Raji (cell line): ENCODE data around the gene RTP5.

Source experiments
- POLR2A ChIP-seq: IDR thresholded peaks from 2 replicates; pipeline ENCODE4 v1.6.1; 2011; ENCODE audit warnings: low read depth, low read length, control low read depth; ENCODE audit not compliant: insufficient read depth

RTP5 gene

DNA sequence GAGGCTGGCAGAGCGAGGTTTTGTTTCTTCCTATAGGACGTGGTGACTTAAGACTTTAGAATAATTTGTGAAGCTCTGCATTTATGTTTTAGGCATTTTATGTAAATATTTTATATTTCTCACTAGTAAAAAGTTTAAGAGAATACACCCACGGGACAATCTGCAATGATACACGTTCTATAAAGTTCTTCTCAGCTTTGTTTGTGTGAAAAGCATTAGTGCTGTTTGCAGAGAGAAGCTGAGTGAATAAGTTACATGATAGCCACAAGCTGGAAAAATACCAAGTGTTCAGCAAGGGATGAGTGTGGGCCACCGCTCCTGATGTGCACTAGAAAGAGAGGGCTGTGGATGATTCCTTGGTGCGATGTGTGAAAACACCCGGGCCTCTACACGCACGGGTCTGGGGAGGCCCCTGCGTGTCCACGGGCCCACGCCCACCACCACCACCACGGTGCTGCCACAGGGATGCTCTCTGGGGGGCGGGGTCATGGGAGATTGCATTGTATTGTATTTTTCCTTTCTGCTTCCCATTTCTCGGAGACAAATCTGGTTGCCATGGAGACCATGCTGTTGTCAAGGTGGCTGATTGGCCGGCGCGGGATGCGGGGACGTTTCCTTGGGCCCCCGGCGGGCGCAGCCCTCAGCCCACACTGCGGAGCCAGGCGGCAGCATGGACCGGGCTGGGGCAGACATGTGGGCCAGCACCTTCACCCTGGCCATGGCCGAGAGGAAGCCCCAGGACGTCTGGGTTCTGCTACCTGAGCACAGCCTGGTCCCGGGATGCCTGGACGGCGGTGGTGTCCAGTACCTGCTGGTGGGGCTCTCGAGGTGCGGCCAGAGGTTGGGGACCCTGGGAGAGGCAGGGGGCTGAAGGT lies at the start of gene RTP5:
TSS of gene RTP5 (plus strand) at position 643 of the 875 bp plus-strand sequence. CDS start at position 671, 28 bp downstream.
- no peak for TF ChIP-seq POLR2A

DNA sequence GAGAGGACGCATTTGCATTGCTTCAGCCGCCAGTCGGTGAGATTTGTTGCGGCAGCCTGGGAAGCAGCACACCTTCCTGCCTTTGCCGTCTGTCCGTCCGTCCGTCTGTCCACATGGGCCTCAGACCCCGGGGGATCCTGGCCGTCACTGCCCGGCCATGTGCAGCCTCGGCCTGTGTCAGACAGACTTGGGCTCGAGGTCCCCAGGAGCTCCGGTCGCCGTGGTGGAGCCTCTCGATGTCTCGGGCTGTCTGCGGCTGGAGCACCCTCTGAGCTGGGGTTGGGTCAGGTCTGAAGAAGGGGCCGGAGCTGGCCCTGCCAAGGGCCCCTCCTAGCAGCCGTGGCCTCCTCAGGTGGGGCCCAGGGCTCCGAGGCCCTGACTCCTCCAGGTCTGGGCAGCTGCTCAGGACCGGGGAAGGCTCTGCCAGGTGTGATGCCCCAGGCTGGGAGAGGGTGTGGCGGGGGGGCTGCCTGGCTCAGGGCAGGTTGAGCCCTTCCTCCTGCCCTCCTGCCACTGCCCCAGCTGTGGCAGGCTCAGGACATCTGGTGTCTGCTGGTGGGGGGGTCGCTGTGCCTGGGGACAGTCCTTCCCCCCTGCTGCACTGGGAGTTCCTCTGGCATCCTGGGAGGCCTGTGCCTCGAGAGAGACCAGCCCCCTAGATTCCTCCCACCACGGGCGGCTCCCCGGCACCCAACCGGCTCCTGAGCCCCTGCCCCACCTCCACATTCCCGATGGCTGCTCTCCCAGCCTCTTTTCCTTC lies 48.7 kb upstream of the RTP5 start:
- no peak for TF ChIP-seq POLR2A

DNA sequence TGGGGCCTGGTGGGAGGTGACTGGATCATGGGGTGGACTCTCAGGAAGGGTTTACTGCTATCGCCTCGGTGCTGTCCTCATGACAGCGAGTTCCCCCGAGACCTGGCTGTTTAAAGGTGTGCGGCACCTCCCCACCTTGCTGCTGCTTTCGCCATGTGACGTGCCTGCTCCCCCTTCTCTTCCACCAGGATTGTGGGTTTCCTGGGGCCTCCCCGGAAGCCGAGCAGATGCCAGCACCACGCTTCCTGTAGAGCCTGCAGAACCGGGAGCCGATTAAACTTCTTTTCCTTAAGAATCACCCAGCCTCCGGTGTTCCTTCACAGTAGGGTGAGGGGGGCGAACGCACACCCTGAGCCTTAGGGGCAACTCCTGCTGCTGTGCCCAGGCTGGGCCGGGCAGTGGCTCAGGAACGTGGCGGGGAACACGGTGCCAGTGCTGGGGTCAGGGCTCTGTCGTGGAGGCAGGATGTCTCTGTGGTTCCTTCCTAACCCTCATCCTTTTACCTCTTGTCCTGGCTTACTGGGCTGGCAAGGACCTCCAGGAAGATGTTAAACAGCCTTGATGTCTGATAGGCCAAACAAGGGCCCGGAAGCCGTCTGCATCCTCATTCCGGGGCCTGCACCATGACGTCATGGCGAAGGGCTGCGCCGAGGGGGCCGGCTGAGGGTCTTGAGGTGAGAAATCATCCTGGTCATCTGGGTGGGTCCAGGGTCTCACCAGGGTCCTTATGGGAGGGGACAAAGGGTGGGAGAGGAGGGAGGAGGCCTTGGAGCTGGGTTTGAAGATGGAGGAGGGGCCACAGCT lies 47.9 kb upstream of the RTP5 start:
- no peak for TF ChIP-seq POLR2A

DNA sequence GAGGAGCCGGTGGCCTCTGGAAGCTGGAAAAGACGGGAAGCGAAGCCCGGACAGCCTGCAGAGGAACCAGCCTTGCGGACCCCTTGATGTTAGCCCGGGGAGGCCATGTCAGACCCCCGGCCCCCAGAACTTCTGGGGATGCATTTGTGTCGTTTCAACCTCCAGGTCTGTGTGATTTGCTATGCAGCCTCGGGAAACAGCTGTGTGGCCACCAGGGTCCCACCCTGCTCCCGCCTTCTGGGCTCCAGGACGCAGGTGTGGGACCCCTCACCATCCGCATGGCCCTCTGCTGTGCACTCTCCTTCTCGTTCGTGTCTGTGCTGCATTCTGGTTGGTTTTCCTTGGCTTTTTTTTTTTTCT lies 47.3 kb upstream of the RTP5 start:
- no peak for TF ChIP-seq POLR2A

DNA sequence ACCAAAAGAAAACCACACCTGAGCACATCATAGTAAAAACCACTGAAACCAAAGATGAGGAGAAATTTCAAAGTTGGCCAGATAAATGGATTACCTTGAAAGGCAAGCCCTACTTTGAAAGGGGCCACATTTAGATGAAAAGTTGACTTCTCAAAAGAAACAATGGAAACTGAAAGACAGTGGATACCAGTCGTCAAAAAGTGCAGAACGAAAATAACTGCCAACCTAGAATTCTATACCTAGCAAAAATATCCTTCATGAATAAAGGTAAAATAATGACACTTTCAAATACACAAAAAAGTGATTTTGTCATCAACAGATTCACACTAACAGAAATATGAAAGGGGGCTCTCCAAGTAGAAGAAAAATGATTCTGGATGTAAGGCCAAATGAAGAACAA lies 42.1 kb upstream of the RTP5 start:
- no peak for TF ChIP-seq POLR2A

DNA sequence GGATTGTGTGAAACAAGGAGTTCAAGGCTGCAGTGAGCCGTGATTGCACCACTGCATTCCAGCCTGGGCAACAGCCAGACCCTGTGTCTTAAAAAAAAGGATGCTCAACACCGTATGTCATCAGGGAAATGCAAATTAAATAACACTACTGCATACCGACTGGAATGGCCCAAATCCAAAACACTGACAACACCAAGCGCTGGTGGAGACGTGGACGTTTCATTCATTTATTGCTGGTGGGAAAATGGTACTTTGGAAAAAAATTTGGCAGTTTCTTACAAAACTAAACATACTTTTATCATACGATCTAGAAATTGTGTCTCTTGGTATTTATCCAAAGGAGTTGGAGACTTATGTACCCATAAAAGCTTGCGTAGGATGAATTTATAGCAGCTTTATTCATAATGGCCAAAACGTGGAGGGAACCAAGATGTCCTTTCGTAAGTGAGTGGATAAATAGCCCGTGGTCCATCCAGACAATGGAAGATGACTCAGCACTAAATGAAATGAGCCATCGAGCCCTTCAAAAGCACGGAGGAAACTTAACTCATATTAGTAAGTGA lies 36.3 kb upstream of the RTP5 start:
- TF ChIP-seq POLR2A: no peak

DNA sequence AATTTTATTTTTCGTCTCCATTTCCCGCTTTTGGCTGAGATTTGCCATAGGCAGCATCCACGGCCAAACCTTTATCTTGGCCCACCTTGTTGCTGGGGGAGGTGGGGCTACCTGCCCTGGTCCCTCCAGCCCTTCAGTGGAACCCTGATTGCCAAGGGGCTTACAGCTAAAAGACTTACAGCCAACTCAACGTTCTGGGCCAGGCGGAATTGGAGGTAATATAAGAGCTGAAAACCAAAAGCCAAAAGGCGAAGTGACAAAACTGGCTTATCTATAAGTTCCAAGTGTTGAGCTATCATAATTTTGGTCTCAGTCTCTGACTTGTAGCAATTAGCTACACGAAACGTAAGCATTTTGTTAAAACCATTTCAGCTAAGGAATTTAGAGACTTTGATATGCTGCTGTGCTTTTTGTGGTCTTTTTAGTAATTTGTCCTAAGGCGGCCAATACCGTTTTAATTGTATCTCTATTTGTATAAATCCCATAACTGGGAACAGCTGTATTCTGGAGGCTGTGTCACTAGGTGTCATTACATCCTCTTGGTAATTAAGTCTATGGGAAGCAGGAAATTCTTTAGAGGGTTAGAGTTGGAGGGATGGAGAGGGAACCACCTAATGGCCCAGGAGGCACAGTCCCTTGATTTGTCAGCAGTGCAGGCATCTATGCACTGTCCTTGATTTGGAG lies 34.9 kb upstream of the RTP5 start:
- TF ChIP-seq POLR2A: no peak

DNA sequence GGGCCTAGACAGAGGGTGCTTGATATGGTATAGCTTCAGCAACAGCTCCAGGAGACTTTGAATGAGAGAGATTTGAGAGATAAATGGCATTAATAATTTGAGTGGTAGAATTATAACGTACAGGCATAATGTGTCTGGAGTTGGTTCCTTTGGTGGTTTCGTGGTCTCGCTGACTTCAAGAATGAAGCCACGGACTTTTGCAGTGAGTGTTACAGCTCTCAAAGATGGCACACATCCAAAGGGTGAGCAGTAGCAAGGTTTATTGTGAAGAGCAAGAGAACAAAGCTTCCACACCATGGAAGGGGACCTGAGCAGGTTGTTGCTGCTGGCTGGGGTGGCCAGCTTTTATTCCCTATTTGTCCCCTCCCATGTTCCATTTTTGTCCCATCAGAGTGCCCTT lies 33.9 kb upstream of the RTP5 start:
- no peak for TF ChIP-seq POLR2A

DNA sequence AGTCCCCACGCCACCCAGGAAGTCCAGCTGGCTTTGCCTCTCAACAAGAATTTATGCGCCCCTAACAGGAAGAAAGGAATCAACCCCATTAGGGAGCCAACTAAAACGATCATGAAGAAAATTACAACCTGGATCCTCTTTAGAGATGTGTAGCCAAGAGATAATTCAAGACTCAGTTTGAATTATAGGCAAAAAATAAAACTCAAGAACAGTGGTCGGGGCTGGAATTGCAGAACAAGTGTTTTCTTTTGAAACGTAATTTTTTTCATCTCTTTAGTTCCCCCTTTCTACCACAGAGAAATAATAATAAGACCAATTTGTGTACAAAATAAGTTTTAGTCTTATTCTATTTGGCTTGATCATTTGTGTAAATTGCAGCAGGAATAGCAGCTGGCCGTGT lies 33.2 kb upstream of the RTP5 start:
- TF ChIP-seq POLR2A: no peak

DNA sequence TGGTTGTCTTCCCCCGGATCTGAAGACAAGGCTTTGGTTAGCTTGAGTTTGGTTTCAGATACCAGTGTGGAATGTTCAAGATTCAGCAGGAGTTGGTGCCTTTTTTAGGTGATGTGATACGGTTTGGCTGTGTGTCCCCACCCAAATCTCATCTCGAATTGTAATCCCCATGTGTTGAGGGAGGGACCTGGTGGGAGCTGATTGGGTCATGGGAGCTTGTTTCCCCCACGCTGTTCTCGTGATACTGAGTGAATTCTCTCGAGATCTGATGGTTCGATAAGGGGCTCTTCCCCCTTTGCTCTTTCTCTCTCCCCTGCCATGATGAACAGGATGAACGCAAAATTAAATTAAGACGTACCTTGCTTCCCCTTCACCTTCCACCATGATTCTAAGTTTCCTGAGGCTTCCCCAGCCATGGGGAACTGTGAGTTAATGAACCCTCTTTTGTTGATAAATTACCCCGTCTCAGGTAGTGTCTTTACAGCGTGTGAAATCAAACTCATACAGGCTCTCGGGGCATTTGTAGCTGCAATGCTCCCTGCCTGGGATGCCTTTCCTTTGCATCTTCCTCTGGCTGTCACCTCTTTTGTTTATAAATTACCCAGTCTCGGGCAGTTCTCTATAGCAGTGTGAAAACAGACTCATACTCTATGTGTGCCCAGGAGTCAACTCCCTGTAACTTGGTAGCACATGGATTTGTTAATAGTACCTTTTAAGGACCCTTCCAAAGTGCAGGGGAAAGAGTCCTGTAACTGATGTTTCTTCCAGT lies 32.1 kb upstream of the RTP5 start:
- no peak for TF ChIP-seq POLR2A

DNA sequence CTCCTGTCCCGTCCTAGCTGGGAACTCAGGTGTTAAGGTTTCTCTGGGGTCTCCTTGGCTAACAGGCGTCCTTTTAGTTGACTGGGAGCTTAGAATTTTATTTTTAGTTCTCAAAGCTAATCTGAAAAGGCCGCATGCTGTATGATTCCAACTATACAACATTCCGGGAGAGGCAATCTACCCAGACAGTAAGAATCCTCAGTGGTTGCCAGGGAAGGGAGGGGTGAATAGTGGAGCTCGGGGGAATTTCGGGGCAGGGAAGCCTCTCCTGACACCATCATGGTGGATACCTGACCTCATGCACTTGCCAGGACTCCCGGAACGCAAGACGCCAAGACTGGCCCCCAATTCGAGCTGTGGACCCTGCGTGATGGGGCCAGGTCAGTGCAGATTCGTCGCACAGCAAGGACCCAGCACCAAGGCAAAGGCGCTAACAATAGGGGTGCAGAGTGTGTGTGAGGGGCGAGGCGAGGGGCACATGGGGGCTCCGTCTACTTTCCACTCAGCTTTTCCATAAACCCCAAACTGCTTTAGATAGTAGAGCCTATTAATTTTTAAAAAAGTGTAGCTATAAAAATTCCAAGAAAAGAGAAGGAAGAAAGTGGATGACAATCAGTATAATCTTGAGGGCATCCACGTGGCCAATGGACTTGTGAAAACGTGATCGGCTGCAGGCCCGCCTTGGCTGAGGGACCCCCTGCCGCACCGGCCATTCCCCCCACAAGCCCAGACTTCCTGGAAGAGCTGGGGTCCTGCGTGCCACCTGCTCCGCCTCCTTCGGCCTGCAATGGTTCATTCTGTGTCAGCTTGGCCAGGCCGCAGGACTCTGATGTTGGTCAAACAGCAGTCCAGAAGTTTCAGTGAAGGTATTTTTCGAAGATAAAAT lies 28.1 kb upstream of the RTP5 start:
- no peak for TF ChIP-seq POLR2A

DNA sequence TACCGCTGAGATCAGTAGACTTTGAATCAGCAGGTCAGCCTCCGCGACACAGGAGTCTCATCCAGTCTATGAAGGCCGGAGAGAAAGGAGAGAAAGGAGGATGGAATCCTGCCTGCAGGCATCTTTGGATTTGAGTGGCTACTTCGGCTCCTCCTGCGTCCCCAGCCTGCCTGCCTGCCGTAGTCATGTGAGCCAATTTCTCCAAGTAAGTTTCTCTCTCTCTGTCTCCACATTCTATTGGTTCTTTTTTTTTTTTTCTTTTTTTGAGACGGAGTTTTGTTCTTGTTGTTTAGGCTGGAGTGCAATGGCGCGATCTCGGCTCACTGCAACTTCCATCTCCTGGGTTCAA lies 27.5 kb upstream of the RTP5 start:
- no peak for TF ChIP-seq POLR2A

DNA sequence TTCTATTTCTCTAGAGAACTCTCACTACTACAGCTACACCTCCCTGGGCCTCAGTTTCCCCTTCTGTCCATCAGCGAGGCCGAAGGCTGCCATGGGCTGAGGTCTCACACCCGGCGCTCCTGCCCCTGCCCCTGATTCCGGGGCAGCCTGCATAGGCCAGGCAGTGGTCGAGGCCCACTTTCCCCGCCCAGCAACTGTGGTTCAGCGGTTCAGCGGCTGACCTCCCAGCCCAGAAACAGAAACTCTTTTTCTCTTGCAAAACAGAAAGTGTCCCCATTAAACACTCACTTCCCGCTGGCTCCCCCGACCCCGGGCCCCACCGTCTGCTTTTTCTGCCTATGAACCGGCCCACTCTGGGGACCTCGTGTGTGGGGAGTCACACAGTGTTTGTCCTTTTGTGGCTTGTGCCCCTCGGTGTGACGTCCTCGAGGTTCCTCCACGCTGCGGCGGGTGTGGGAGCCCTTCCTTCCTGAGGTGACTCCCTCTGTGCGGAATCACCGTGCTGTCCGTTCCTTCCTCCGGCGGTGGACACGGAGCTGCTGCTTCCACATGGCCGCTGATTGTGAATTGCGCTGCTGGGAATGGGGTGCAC lies 26.8 kb upstream of the RTP5 start:
- TF ChIP-seq POLR2A: no peak
